ENCODE measurements around the gene ATP6V1E1. TPM values are rescaled to one million over a fixed set of nuclear protein-coding genes. Genes with fewer than 3 reads are reported as not detected.

The ATP6V1E1 gene
- total and polyA plus RNA-seq, 10 of the 15 experiments (the other 5 are each of a cell fraction or from before 2014, with no cell fraction given): 66.7 to 128 (median 87.9) TPM

DNA sequence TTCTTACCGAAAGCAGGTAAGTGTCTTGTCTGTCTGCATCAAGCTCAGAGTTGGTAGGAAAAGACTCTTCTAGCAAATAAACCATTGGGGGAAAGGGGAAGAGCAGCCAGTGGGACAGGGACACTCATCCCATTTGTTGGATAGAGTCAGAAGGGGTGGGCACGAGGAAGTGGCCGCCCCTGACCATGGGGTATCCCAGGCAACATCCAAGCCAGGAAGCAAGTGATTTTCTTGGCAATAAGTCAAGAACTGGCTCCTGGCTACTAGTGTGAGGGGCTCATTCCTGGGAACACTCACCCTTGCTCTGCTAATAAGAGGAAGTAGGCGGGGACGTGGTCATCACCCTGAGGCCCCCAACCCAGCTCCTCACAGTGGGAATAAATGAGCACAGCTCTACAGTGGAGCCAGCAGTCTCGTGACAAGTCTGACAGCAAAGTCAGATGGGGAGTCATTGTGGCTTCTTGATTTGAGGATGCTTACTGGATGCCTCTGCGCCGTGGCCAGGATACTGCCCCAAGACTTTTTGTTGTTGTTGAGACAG, 58.5 kb downstream of the ATP6V1E1 start (continued):
- TF ChIP-seq, protein P1, sequence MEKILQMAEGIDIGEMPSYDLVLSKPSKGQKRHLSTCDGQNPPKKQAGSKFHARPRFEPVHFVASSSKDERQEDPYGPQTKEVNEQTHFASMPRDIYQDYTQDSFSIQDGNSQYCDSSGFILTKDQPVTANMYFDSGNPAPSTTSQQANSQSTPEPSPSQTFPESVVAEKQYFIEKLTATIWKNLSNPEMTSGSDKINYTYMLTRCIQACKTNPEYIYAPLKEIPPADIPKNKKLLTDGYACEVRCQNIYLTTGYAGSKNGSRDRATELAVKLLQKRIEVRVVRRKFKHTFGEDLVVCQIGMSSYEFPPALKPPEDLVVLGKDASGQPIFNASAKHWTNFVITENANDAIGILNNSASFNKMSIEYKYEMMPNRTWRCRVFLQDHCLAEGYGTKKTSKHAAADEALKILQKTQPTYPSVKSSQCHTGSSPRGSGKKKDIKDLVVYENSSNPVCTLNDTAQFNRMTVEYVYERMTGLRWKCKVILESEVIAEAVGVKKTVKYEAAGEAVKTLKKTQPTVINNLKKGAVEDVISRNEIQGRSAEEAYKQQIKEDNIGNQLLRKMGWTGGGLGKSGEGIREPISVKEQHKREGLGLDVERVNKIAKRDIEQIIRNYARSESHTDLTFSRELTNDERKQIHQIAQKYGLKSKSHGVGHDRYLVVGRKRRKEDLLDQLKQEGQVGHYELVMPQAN (conservative IDR thresholded peaks at IDR 0.05): no peak

DNA sequence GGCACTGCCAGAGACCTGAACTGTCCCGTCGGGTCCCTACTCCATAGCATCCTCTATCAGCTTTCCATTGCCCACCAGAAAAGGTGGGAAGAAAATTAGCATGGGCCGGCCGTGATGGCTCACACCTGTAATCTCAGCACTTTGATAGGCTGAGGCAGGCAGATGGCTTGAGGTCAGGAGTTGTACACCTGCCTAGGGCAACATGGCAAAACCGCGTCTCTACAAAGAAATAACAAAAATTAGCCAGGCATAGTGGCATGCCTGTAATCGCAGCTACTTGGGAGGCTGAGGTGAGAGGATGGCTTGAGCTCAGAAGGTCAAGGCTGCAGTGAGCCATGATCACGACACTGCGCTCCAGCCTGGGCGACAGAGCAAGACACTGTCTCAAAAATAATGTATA, 61.8 kb downstream of the ATP6V1E1 start:
- no peaks in the 10 kb centered on the region for H3K79me2 ChIP-seq (ENCODE audit: control insufficient read depth, insufficient read depth, low read length)
- 76% methylated on average over 10 of the region's 10 CpGs for WGBS (ENCODE audit: insufficient coverage, insufficient replicate concordance, low lambda C conversion rate, missing lambda C conversion rate)
- no peak overlapping the region for H2AFZ ChIP-seq (ENCODE audit: control insufficient read depth, low read depth, low read length)
- H3K36me3 ChIP-seq (ENCODE audit: control insufficient read depth in 2 of 2, insufficient read depth in 2 of 2, low read length in 1 of 2): no peaks in the 10 kb centered on the region
- ChIA-PET RAD21 (ENCODE audit: unreplicated experiment) (no interaction called here), POLR2A (no interaction called here), CTCF (interaction anchor here (0.8 kb wide), 1 partner anchor 8 kb away, joined by 3 read pairs; no protein-coding TSS in a partner anchor), SMC1A (ENCODE audit: uncharacterized antibody, unreplicated experiment) (no interaction called here)
- H3K4me2 ChIP-seq (ENCODE audit: control insufficient read depth, insufficient read depth): no peak overlapping the region
- BruUV-seq (replicated peaks): no TSS peak
- no peak overlapping the region for H3K4me3 ChIP-seq
- no peak for DNase-seq (ENCODE audit: low read depth, low spot score)
- no peaks in the 10 kb centered on the region for H3K27me3 ChIP-seq (replicated peaks in 1 of 2; ENCODE audit: control insufficient read depth in 2 of 2, insufficient read depth in 2 of 2, low read length in 1 of 2)
- FAIRE-seq: no peak
- no peak overlapping the region for H3K9ac ChIP-seq (ENCODE audit: control insufficient read depth, insufficient read depth, low read length)
- intact Hi-C loops (cut with micrococcal nuclease; ENCODE audit: unreplicated experiment): no loop called here
- in situ Hi-C loops (cut with MboI): no loop called here
- ATAC-seq: no peak
- no peak overlapping the region for H3K27ac ChIP-seq (ENCODE audit: control insufficient read depth, insufficient read depth)
- no peaks in the 10 kb centered on the region for H3K9me3 ChIP-seq (replicated peaks; ENCODE audit: control insufficient read depth, insufficient read depth, low read length)
- H4K20me1 ChIP-seq (ENCODE audit: control insufficient read depth, insufficient read depth): no peaks in the 10 kb centered on the region
- no peaks in the 10 kb centered on the region for H3K4me1 ChIP-seq (ENCODE audit: control insufficient read depth, insufficient read depth, low read length)
- TF ChIP-seq KDM1A (IDR thresholded peaks at IDR 0.05; ENCODE audit: borderline replicate concordance) (no peak), HDAC6 (IDR thresholded peaks at IDR 0.05; ENCODE audit: unreplicated experiment) (no peak), PAX5 (IDR thresholded peaks at IDR 0.05; ENCODE audit: borderline replicate concordance, low read depth, low read length) (no peak), NFXL1 (IDR thresholded peaks at IDR 0.05; ENCODE audit: borderline replicate concordance) (no peak), IRF4 (IDR thresholded peaks at IDR 0.05; ENCODE audit: low read depth, low read length) (no peak), BRCA1 (IDR thresholded peaks at IDR 0.05; ENCODE audit: low read depth, low read length) (no peak), TAF1 (IDR thresholded peaks at IDR 0.05; ENCODE audit: borderline replicate concordance, low read depth, low read length) (no peak), IKZF1 (conservative IDR thresholded peaks at IDR 0.05) (no peak), MTA2 (IDR thresholded peaks at IDR 0.05; ENCODE audit: low read depth) (no peak), ZNF384 (IDR thresholded peaks at IDR 0.05; ENCODE audit: borderline replicate concordance, low read depth, low read length) (no peak), NR2C2 (IDR thresholded peaks at IDR 0.05; ENCODE audit: borderline replicate concordance, control insufficient read depth, insufficient read length, low read depth) (no peak)
- TF ChIP-seq, protein P2, sequence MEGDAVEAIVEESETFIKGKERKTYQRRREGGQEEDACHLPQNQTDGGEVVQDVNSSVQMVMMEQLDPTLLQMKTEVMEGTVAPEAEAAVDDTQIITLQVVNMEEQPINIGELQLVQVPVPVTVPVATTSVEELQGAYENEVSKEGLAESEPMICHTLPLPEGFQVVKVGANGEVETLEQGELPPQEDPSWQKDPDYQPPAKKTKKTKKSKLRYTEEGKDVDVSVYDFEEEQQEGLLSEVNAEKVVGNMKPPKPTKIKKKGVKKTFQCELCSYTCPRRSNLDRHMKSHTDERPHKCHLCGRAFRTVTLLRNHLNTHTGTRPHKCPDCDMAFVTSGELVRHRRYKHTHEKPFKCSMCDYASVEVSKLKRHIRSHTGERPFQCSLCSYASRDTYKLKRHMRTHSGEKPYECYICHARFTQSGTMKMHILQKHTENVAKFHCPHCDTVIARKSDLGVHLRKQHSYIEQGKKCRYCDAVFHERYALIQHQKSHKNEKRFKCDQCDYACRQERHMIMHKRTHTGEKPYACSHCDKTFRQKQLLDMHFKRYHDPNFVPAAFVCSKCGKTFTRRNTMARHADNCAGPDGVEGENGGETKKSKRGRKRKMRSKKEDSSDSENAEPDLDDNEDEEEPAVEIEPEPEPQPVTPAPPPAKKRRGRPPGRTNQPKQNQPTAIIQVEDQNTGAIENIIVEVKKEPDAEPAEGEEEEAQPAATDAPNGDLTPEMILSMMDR (IDR thresholded peaks at IDR 0.05 in 2 of 3, conservative IDR thresholded peaks at IDR 0.05 in 1 of 3; ENCODE audit: control insufficient read depth in 2 of 3, extremely low read depth in 1 of 3, insufficient read depth in 1 of 3, low read depth in 3 of 3, low read length in 3 of 3): no peak
- TF ChIP-seq, protein P3, sequence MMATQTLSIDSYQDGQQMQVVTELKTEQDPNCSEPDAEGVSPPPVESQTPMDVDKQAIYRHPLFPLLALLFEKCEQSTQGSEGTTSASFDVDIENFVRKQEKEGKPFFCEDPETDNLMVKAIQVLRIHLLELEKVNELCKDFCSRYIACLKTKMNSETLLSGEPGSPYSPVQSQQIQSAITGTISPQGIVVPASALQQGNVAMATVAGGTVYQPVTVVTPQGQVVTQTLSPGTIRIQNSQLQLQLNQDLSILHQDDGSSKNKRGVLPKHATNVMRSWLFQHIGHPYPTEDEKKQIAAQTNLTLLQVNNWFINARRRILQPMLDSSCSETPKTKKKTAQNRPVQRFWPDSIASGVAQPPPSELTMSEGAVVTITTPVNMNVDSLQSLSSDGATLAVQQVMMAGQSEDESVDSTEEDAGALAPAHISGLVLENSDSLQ (IDR thresholded peaks at IDR 0.05): no peak
- TF ChIP-seq, protein P4, sequence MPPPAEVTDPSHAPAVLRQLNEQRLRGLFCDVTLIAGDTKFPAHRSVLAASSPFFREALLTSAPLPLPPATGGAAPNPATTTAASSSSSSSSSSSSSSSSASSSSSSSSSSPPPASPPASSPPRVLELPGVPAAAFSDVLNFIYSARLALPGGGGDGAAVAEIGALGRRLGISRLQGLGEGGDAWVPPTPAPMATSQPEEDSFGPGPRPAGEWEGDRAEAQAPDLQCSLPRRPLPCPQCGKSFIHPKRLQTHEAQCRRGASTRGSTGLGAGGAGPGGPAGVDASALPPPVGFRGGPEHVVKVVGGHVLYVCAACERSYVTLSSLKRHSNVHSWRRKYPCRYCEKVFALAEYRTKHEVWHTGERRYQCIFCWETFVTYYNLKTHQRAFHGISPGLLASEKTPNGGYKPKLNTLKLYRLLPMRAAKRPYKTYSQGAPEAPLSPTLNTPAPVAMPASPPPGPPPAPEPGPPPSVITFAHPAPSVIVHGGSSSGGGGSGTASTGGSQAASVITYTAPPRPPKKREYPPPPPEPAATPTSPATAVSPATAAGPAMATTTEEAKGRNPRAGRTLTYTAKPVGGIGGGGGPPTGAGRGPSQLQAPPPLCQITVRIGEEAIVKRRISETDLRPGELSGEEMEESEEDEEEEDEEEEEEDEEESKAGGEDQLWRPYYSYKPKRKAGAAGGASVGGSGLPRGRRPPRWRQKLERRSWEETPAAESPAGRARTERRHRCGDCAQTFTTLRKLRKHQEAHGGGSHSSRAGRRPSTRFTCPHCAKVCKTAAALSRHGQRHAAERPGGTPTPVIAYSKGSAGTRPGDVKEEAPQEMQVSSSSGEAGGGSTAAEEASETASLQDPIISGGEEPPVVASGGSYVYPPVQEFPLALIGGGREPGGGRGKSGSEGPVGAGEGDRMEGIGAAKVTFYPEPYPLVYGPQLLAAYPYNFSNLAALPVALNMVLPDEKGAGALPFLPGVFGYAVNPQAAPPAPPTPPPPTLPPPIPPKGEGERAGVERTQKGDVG (CRISPR knock-in tag; IDR thresholded peaks at IDR 0.05): no peak

Data from GM12878 (cell line).